ENCODE measurements around the gene C5orf63. TPM values are rescaled to one million over a fixed set of nuclear protein-coding genes. Genes with fewer than 3 reads are reported as not detected.

C5orf63 gene
- total RNA-seq, 1 donor from 2014 or later = 2.3 TPM

Other genes with a start within 250 kb of the C5orf63 start
- gene MARCHF3, start 42.9 kb downstream of the C5orf63 start, total RNA-seq = 3.1 and 3.2 TPM in 2 replicates
- 90.2 and 96.1 TPM in 2 replicates for gene MEGF10, start 217.3 kb upstream of the C5orf63 start, total RNA-seq